GM12878 (cell line): ENCODE measurements around the gene GPRC5B.

Source experiments
- ATF2 ChIP-seq: IDR thresholded peaks from 2 replicates; pipeline ENCODE4 v1.6.1; 2012; ENCODE audit warnings: low read length, inconsistent platforms
- ESRRA ChIP-seq: IDR thresholded peaks from 2 replicates; pipeline ENCODE4 v1.6.1; 2012; ENCODE audit warnings: mild to moderate bottlenecking, low read length, improper control_type of control experiment
- JUNB ChIP-seq: IDR thresholded peaks from 2 replicates; pipeline ENCODE4 v1.6.1; 2016; ENCODE audit warnings: antibody characterized with exemption, mild to moderate bottlenecking
- JUND ChIP-seq: IDR thresholded peaks from 2 replicates; pipeline ENCODE4 v1.6.1; 2012; ENCODE audit warnings: low read depth, mild to moderate bottlenecking, low read length, improper control_type of control experiment, moderate library complexity
- NR2C1 ChIP-seq: fragments of 450-650 bp; IDR thresholded peaks from 2 replicates; pipeline ENCODE4 v1.6.1; 2017; ENCODE audit warnings: antibody characterized with exemption, mild to moderate bottlenecking, moderate library complexity
- RAD21 ChIP-seq: IDR thresholded peaks from 2 replicates; pipeline ENCODE4 v1.6.1; 2011; ENCODE audit warnings: mild to moderate bottlenecking, low read depth, low read length, moderate library complexity; ENCODE audit not compliant: insufficient read depth
- RAD51 ChIP-seq: fragments of 450-650 bp; IDR thresholded peaks from 2 replicates; pipeline ENCODE4 v1.6.1; 2016; ENCODE audit warnings: moderate library complexity, mild to moderate bottlenecking, inconsistent platforms
- SKIL ChIP-seq: fragments of 450-650 bp; IDR thresholded peaks from 2 replicates; pipeline ENCODE4 v1.6.1; 2017; ENCODE audit warnings: mild to moderate bottlenecking, low read depth, inconsistent platforms; ENCODE audit not compliant: poor library complexity, severe bottlenecking
- STAT3 ChIP-seq: IDR thresholded peaks from 2 replicates; pipeline ENCODE4 v1.6.1; 2011; ENCODE audit warnings: low read depth, low read length, improper control_type of control experiment
- TF ChIP-seq, protein P1 (sequence below), 3 experiments: IDR thresholded peaks in 2 of 3; conservative IDR thresholded peaks in 1 of 3; 2 replicates each; pipeline ENCODE4 v1.5.1; 2011; ENCODE audit warnings: low read depth in 3 of 3, low read length in 3 of 3, mild to moderate bottlenecking in 3 of 3, control low read depth in 2 of 3, moderate library complexity in 2 of 3, inconsistent platforms in 1 of 3, mixed read lengths in 1 of 3; ENCODE audit not compliant: control insufficient read depth in 2 of 3, insufficient read depth in 1 of 3; ENCODE audit errors: extremely low read depth in 1 of 3
- TF ChIP-seq, protein P2 (sequence below): fragments of 450-650 bp; IDR thresholded peaks from 2 replicates; pipeline ENCODE4 v1.6.1; 2016; ENCODE audit warnings: mild to moderate bottlenecking

GRCh38 chr16:19835196-19835595 lies 49.5 kb downstream of the GPRC5B start:
- TF ChIP-seq JUND (no peak), NR2C1 (no peak), ATF2 (no peak), RAD51 (no peak), ESRRA (no peak), RAD21 (no peak), STAT3 (no peak), SKIL (no peak), JUNB (no peak)
- TF ChIP-seq, protein P1, sequence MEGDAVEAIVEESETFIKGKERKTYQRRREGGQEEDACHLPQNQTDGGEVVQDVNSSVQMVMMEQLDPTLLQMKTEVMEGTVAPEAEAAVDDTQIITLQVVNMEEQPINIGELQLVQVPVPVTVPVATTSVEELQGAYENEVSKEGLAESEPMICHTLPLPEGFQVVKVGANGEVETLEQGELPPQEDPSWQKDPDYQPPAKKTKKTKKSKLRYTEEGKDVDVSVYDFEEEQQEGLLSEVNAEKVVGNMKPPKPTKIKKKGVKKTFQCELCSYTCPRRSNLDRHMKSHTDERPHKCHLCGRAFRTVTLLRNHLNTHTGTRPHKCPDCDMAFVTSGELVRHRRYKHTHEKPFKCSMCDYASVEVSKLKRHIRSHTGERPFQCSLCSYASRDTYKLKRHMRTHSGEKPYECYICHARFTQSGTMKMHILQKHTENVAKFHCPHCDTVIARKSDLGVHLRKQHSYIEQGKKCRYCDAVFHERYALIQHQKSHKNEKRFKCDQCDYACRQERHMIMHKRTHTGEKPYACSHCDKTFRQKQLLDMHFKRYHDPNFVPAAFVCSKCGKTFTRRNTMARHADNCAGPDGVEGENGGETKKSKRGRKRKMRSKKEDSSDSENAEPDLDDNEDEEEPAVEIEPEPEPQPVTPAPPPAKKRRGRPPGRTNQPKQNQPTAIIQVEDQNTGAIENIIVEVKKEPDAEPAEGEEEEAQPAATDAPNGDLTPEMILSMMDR (IDR thresholded peaks at IDR 0.05 in 2 of 3, conservative IDR thresholded peaks at IDR 0.05 in 1 of 3; ENCODE audit: control insufficient read depth in 2 of 3, extremely low read depth in 1 of 3, insufficient read depth in 1 of 3, low read depth in 3 of 3, low read length in 3 of 3) = no peak
- TF ChIP-seq, protein P2, sequence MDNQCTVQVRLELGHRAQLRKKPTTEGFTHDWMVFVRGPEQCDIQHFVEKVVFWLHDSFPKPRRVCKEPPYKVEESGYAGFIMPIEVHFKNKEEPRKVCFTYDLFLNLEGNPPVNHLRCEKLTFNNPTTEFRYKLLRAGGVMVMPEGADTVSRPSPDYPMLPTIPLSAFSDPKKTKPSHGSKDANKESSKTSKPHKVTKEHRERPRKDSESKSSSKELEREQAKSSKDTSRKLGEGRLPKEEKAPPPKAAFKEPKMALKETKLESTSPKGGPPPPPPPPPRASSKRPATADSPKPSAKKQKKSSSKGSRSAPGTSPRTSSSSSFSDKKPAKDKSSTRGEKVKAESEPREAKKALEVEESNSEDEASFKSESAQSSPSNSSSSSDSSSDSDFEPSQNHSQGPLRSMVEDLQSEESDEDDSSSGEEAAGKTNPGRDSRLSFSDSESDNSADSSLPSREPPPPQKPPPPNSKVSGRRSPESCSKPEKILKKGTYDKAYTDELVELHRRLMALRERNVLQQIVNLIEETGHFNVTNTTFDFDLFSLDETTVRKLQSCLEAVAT = no peak
